Lower lobe of right lung (tissue), 2 donors: Measurements from ENCODE around the gene KCNC3. TPM values are rescaled to one million over a fixed set of nuclear protein-coding genes. Genes with fewer than 3 reads are reported as not detected.

Source experiments
- ATAC-seq, 2 donors: fragments of 200-7000 bp; cut with Tn5 transposase; one replicate each; pipeline ENCODE4 v1.9.1; 2020 to 2022; ENCODE audit warnings: mild to moderate bottlenecking in 2 of 2, moderate library complexity in 2 of 2
- DNase-seq: peaks from one replicate; pipeline ENCODE4 v3.0.0-alpha.2; 2020
- H3K27ac ChIP-seq: fragments of 200-600 bp; one replicate; pipeline ENCODE4 v1.8.0; 2022
- H3K27me3 ChIP-seq: fragments of 200-600 bp; one replicate; pipeline ENCODE4 v1.8.0; 2022; ENCODE audit warnings: low read depth
- H3K36me3 ChIP-seq: fragments of 200-600 bp; one replicate; pipeline ENCODE4 v1.8.0; 2022; ENCODE audit warnings: mild to moderate bottlenecking
- H3K4me1 ChIP-seq: fragments of 200-600 bp; one replicate; pipeline ENCODE4 v1.8.0; 2022
- H3K4me3 ChIP-seq: fragments of 200-600 bp; one replicate; pipeline ENCODE4 v1.8.0; 2022; ENCODE audit warnings: mild to moderate bottlenecking
- H3K9me3 ChIP-seq: fragments of 200-600 bp; one replicate; pipeline ENCODE4 v1.8.0; 2022
- CTCF ChIP-seq: fragments of 200-600 bp; IDR thresholded peaks from one replicate; pipeline ENCODE4 v1.8.0; 2022; ENCODE audit warnings: antibody characterized with exemption, mild to moderate bottlenecking
- intact Hi-C: fragments of 100-400 bp; cut with DNase I; formaldehyde crosslinking; loops from one replicate; pipeline ENCODE4 v1.11.0; 2022
- total RNA-seq: library from RNA; stranded (reverse); fragmentation: NEBNext Ultra II Directional; extraction: Animal tissue kit (Norgen Biotek cat#: 25700); gene quantifications from one replicate; pipeline ENCODE4 v1.2.1, GENCODE V29; 2021
- donor health status: DM: no; HTN: yes; CAD: no; lungs with severe emphysema.

Gene KCNC3
- total RNA-seq, 1 donor from 2014 or later: 11.1 TPM

DNA sequence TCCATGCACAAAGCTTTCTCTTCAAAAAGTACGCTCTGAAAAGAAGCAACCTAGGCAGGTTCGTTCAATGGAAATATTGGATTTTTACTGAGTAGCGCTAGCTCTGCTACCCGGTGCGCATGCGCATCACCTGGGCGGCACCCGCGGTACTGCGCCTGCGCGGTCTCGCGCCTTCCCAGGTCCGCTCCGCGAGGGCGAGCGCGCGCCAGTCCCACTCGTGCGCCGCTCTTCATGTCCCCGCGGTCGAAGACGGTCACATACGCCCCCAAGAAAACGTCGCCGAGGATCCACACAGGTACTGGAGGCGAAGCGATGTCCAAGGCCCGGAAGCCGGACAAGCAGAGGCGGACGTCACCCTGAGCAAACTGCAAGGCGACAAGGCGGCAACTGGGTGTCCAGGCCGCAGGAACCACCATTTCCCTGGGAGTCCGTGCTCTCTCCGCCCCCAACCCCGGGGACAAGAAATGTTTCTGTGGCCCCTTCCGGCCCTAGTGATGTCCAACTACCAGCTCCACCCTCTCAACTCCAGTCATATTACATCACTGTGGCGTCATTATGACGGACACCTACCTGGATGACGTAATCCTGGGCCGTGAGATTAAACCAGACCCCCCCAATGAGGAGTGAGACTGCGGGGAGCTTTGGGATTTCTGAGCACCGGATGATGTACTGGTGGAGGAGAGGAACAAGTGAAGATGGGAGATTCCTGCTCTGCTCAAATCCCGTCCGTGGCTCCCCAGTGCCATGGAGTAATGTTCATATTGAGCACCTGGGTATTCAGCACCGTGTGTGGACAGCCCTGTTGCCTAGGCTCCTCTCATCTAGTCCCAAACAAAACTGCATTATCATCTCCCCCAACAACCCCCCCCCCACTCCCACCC, 4.8 kb upstream of the KCNC3 start:
- Histone ChIP-seq H3K36me3 (no peaks in the 10 kb centered on the region), H3K4me3 (peak overlapping the region; percentile 60), H3K27me3 (peaks cover 6% of the 10 kb centered on the region), H3K9me3 (no peaks in the 10 kb centered on the region), H3K27ac (peak overlapping the region; percentile 82), H3K4me1 (peaks cover 29% of the 10 kb centered on the region)
- DNase-seq (peak; percentile 86), ATAC-seq (peak; percentile 46 to 49)
- no peak for TF ChIP-seq CTCF
- intact Hi-C loops: no loop called here

GRCh38 chr19:50333235-50333736, 4.1 kb upstream of the KCNC3 start:
- Histone ChIP-seq H3K27me3 (peaks cover 9% of the 10 kb centered on the region), H3K4me1 (peaks cover 29% of the 10 kb centered on the region), H3K9me3 (no peaks in the 10 kb centered on the region), H3K4me3 (peak overlapping the region; percentile 60), H3K27ac (peak overlapping the region; percentile 82), H3K36me3 (no peaks in the 10 kb centered on the region)
- intact Hi-C loops: no loop called here
- no peak for TF ChIP-seq CTCF
- ATAC-seq (peak; percentile 82 to 84), DNase-seq (peak; percentile 98)

GRCh38 chr19:50332244-50333038, 3.3 kb upstream of the KCNC3 start:
- Histone ChIP-seq H3K27me3 (peaks cover 15% of the 10 kb centered on the region), H3K4me3 (peak overlapping the region; percentile 60), H3K27ac (peak overlapping the region; percentile 82), H3K4me1 (peaks cover 29% of the 10 kb centered on the region), H3K36me3 (no peaks in the 10 kb centered on the region), H3K9me3 (no peaks in the 10 kb centered on the region)
- intact Hi-C loops: no loop called here
- TF ChIP-seq CTCF: no peak
- DNase-seq (peak; percentile 55), ATAC-seq (no peak)

DNA sequence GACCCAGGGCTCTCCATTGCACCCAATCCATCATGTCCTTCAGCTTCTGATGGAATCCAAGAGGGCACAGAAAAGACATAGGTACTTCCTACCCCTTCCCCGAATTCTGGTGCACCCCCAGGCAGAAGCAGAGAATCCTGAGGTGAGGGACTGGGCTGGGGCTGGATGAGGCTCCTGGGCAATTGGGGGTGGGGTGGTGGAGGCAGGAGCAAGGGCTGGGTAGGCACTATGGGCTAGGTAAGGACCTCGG, 2.7 kb upstream of the KCNC3 start:
- peak; percentile 42 for DNase-seq
- ATAC-seq: no peak
- H3K36me3 ChIP-seq: no peaks in the 10 kb centered on the region
- peaks cover 29% of the 10 kb centered on the region for H3K4me1 ChIP-seq
- peaks cover 20% of the 10 kb centered on the region for H3K27me3 ChIP-seq
- peak overlapping the region; percentile 82 for H3K27ac ChIP-seq
- intact Hi-C loops: no loop called here
- H3K4me3 ChIP-seq: peak overlapping the region; percentile 60
- no peaks in the 10 kb centered on the region for H3K9me3 ChIP-seq
- no peak for TF ChIP-seq CTCF

DNA sequence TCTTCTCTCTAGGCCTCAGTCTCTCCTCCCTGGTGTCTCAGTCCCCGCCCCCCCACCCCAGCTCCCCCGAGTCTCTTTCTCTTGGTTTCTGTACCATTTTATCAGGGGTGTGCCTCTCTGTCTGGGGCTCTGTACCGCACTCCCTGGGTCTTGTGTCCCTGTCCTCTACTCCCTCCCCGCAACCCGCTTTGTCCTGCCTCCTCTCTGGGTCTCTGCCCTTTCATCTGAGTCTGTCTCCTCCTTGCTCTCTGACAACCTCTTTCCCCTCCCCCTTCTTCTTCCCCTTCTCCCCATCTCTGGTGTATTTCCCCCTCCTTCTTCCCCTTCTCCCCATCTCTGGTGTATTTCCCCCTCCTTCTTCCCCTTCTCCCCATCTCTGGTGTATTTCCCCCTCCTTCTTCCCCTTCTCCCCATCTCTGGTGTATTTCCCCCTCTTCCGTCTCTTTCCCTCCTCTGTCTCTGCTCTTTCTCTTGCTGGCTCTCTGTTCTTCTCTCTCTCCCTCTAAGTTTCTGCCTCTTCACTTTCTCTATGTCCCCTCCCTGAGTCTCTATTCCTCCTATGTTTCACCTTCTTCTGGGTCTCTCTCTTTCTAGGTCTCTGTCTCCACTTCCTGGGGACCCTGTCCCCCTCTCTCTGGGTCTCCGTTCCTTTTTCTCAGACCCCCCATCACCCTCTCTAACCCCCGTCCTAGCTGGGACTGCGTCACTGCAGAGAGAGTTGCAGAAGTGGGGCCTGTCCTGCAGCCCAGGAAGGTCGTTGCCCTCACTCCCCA, 2.2 kb upstream of the KCNC3 start:
- no peaks in the 10 kb centered on the region for H3K9me3 ChIP-seq
- peak overlapping the region; percentile 82 for H3K27ac ChIP-seq
- H3K27me3 ChIP-seq: peaks cover 23% of the 10 kb centered on the region
- H3K4me1 ChIP-seq: peaks cover 31% of the 10 kb centered on the region
- ATAC-seq: no peak
- H3K36me3 ChIP-seq: no peaks in the 10 kb centered on the region
- TF ChIP-seq CTCF: no peak
- peak overlapping the region; percentile 60 for H3K4me3 ChIP-seq
- intact Hi-C loops: no loop called here
- DNase-seq: peak; percentile 45
